Stimulated activated CD8-positive, alpha-beta memory T cell treated with anti-CD3 and anti-CD28 coated beads, Interleukin-2, amount 100 ng/mL, for 1 hour (primary cell): Measurements from ENCODE around the gene UQCC3.
"Not testable (repeated sequence)": the region's sequence is repeated elsewhere in the genome, so short reads cannot be mapped to it uniquely, and the experiment has no call there.

ENCODE experiments used
- DNase-seq, 2 donors: peaks; one replicate each; pipeline ENCODE4 v3.0.0-alpha.2; 2020; ENCODE audit warnings: low read depth in 2 of 2

Gene UQCC3

DNA sequence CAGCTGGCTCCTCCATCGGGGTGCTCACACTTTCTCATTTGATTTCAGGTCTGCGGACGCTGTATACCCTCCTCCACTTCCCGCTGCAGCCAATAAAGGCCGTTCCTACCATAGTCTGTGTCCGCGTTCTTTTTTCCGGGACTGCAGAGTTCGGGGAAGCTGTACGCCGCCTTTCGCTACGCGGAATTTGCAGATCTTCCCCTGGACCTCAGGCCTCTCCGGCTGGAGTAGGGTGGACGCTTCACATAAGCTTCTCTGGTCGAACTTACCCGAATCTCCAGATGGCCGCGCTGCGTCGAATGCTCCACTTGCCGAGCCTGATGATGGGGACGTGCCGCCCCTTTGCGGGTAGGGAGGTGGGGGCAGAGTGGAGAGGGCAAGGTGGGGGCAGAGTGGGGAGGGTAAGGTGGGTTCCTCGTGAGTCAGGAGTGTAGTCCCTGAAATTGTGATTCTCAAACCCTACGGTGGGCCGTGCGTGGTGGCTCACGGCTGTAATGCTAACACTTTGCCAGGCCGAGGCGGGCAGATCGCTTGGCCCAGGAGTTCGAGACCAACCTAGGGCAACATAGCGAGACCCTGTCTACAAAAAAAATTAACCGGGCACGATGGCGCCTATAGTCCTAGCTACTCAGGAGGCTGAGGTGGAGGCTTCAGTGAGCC, 5.7 kb upstream of the UQCC3 start:
- DNase-seq, result peak; percentile 32 to 40

DNA sequence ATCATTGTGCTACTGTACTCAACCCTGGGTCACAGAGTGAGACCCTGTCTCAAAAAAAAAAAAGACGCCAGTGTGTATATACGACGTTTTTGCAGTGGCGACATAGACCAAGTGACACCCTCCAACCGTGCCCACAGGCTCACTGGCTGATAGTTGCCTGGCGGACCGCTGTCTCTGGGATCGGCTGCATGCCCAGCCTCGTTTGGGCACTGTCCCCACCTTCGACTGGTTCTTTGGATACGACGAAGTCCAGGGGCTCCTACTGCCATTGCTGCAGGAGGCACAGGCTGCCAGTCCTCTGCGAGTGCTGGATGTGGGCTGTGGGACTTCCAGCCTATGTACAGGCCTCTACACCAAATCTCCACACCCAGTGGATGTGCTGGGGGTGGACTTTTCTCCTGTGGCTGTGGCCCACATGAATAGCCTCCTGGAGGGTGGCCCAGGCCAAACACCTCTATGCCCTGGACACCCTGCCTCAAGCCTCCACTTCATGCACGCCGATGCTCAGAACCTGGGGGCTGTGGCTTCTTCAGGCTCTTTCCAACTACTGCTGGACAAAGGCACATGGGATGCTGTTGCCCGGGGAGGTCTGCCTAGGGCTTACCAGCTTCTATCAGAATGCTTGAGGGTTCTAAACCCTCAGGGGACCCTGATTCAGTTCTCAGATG, 5.1 kb upstream of the UQCC3 start:
- DNase-seq, result no peak

DNA sequence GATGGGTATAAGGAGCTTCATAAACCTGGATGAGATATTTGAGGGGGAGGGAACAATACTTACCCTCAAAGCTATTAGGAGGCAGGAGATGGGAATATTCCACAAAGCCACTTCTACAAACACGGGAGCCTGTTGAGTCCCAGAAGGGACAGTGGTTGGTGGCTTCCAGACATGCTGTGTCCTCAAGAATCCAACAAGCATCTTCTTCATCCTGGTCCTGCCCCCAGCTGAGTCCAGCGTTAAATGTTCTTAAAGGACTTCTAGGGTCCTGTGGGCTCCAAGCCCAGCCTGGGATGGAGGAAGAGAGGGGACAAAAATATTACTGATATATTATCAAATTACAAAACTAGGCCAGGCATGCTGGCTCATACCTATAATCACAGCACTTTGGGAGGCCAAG, 4.0 kb upstream of the UQCC3 start:
- no peak for DNase-seq

DNA sequence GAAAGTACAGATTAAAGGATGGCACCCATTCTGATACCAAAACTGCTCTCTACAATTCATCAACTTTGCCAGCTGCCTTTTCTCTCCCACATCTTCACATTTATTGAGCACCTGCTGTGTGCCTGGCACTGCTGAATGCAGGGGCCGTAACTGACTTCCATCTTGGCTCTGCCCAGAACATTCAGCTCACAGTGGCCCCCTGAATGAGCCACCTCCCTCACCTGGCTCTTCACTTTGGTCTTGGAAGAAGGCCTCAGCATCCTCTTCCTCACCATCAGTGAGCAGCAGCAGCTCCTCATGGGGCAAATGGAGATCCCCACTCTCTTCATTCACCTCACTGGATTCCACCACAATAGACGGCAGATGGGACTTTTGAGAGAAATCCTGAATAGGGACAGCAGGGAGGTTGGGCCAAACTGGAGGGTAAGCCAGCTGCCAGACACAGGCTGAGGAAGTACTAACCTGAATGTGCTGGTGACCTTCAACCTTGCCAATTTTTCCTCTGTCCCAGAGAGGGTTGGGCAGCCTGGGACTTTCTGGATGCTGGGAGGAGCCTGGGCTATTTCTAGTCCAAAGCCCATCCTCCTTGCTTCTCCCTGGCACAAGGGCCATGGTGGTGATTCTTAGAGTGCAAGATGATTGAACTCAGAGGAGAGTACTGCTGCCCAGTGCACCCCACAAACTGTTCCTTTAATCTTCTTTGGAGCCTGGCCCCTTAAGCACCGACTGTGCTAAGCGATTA, 1.9 kb upstream of the UQCC3 start:
- DNase-seq, result no peak

DNA sequence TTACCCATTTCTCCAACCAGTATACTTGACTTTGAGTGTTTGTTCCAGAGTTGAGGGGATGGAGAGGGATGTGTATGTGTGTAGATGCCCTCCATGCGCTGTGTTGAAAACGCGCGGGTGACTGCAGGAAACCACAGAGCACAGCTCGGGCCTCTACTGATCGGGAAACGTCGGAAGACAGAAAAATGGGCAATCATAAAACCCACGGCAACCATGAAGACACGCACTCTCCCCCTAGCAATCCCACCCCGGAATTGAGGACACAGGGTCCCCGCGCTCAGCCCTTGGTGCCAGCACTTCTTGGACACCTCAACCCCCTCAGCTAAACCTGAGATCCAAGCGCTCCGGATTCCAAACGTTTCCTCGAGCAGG, 251 bp upstream of the UQCC3 start:
- no peak for DNase-seq

DNA sequence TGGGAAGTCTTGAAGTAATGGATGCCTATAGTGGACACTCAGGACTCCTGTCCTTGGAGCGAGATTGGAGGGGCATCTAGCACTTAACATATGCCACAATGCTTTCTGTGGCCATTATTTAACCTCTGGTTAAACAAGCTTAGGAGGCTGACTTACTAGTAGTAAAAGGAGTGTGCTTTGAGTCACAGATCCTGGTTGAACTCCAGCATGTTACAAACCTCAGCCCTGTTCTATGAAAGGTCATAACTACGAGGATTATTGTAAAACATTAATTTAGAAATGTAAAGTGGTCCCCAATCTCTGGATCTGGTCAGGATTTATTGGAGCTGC, 1.7 kb downstream of the UQCC3 start:
- DNase-seq, result no peak

DNA sequence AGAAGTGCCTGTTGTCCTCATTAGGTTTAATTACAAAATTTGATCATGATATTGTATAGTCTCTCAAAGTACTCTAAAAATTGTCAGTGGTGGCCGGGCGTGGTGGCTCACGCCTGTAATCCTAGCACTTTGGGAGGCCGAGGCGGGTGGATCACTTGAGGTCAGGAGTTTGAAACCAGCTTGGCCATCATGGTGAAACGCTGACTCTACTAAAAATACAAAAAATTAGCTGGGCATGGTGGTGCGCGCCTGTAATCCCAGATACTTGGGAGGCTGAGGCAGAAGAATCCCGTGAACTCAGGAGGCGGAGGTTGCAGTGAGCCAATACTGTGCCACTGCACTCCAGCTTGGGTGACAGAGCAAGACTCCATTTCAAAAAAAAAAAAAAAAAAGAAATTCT, 3.9 kb downstream of the UQCC3 start:
- not testable (repeated sequence) for DNase-seq

DNA sequence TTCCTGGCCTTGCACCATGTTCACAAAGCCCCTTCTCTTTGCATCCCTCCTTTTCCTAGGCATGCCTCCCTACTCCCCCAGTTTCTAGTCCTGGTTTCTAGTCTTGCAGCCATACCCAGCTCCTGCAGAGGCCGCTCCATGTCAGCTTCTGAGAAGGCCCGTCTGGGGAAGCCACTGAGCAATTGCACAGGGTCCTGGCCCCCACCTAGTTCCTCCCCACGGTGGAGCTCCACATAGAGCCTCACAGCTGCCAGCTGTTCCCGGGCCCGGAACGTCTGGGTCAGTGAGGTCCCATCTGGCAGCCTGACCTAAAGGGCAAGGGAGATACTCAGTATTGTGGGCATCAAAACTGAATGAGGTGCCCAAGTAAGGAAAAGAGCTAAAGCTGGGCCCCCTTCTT, 5.2 kb downstream of the UQCC3 start:
- no peak for DNase-seq

DNA sequence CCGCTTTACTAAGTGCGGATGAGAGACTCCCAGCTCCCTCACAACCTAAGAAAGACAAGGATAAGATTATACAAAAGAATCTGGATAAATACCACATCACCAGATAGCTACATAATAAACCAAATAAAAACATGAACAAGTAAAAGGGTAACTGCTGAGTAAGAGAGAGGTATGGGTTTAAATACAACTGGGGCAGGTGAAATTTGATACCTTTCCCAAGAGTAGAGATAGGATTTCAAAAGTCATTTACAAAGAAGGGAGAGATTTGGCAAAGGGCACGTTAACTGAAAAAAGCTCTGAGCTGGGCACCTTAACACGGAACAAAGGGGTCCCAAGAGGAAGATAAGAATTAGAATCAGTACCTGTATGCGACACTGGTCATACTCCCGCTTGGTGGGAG, 5.7 kb downstream of the UQCC3 start:
- no peak for DNase-seq

DNA sequence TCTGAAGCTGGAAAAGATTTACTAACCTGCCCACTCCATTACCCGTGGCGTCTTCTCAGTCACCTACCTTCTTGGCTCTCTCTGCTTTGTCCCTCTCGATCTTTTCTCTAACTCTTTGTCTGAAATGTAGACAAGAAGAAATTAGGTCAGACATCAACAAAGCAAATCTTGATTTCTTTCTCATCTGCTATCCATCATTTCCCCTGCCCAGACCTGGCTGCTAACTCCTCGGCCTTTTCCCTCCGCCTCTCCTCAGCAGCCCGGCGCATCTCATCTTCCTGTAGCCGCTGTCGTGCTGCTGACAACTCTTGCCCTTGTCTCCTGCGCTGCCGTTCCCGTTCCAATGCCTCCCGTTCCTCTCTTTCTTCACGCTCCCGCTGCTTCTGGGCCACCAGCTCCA, 6.2 kb downstream of the UQCC3 start:
- no peak for DNase-seq

DNA sequence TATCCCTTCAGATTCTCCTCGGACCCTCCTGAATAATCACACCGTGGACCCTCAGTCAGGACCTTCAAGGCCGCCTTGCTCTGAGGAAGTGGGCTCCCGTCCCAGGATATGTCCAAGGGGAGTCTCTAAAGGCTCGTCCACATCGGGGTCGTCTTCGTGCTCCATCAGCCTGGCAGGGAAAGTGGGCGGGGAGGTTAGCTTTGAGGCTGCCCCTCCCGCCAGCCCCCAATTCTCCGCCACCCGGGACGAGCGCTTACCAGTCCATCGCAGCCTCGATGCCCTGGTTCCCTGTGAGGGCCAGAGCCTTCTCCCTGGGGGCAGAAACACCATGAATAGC, 6.9 kb downstream of the UQCC3 start:
- DNase-seq, result no peak

DNA sequence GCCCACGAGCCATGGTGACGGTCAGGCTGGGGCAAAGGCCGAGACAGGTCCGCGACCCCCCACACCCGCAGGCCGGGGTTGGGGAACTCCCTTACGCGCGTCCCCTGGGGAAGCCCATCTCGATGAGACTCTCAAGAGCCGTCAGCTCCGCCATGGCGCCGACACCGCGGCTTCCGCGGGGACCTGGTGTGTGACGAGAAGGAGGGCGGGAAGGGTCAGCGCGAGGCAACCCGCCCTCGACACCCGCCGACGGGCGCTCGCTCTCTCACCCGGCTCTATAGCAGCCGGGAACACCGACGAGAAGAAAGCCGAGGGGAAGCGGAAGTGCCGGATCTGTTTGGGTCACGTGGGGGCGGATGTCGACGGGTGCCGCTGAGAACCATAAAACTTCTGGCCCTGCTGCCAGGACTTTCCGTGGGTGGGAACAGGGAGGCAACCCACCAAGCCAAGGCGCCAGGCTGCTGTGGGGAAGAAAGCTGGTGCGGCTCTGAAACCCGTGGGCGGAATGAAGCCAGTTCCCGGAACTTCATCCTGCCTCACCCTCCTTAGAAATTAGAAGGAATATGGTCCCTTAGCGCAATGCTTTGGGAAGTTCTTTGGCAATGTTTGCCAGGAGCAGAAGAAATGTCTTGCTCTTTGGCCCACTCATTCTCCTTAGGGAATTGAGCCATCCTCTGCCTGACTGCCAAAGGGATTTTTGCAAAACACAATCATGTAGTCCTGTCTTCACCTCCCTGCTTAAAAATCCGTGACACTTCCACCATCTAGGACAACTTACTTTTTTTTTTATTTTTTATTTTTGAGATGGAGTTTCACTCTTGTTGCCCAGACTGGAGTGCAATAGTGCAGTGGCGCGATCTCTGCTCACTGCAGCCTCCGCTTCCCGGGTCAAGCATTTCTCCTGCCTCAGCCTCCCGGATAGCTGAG, 7.6 kb downstream of the UQCC3 start, which contains the start of gene UBXN1:
UBXN1 (minus strand) TSS at position 304 of the 927 bp plus-strand sequence; CDS start at position 154, 150 bp downstream.
- peak; percentile 62 to 66 for DNase-seq

DNA sequence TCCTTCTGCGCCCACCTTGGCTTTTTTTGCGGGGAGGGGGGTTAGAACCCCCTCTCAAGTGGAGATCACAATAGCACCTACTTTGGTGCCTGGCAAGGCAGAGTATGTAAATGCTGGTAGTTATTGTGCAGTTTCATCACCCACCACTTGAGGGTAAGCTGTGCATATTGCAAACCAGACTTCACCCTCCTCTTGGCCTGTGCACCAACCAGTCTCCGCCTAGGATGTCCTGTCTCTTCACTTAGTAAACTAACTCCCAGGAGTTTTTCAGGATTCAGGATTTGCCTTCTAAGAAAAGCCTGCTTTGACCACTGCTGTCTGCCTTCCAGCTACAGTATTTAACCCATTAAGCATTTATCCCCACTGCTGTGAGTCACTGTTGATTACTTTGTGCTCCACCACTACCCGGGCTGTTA, 9.4 kb downstream of the UQCC3 start:
- DNase-seq, result no peak

DNA sequence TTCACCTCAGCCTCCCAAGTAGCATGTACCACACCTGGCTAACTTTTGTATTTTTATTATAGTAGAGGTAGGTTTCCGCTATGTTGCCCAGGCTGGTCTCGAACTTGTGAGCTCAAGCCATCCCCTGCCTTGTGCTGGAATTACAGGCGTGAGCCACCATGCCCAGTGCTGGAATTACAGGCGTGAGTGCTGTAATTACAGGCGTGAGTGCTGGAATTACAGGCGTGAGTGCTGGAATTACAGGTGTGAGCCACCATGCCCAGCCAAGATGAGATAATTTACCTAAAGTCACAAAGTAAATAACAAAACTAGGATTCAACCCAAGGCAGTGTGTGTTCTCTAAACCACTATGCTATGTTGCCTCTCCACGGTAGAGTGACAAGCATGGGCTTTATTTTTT, 11.0 kb downstream of the UQCC3 start:
- no peak for DNase-seq

DNA sequence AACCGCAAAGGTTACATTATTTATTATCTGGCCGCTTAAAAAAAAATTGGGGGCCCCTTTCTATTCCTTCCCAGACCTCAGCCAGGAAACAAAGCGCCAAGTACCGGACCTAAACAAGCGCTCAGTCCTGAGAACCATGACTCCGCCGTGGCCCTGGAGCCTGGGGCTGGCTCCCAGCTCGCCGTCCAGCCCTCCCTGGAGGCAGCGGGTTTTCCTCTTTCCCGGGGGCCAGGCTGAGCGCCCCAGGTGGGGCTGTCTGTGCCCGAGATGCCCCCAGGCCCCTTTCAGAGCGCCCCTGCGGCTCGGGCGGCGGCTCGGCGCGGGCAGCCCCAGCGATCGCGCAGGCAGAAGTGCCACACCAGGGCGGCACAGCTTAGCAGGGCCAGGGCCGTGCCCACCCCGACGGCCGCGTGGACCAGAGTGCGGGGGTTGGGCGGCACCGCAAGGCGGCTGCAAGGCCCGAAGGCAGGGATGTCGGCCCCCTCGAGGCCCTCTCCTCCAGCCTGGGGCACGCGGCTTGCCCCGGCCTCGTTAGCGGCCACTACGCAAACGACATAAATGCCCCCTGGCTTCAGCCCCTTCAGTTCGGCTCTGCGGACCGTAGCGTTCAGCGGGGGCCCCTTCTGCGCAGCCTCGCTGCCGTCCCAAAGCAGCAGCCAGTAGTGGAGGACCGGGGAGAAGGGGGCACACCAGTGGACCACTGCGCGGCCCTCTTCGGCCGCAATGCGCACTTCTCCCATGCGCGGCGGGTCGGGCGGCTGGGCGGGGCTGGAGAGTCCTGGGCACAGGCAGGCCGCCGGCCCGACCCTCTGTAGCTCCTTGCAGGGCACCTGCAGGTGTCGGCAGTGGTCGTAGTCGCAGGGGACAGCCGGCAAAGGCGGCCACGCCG, 16.3 kb downstream of the UQCC3 start:
- no peak for DNase-seq

DNA sequence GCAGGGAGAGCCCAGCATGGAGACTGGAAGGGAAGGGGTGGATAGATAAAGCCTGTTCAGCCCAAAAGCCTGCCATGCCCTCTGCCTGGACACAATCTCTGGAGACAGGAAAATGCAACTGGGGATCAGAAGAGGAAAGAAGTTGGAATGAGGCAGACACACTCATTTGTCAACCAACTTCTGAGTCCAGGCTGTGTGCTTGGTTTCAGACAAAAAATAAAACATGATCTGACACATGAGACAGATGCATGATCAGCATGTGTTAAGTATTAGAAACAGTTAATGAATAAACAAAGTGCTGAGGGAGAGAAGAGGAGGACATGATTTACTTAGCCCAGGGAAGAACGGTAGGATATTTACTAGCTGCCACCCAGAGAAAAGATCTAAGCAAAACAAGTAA, 17.0 kb downstream of the UQCC3 start:
- no peak for DNase-seq

DNA sequence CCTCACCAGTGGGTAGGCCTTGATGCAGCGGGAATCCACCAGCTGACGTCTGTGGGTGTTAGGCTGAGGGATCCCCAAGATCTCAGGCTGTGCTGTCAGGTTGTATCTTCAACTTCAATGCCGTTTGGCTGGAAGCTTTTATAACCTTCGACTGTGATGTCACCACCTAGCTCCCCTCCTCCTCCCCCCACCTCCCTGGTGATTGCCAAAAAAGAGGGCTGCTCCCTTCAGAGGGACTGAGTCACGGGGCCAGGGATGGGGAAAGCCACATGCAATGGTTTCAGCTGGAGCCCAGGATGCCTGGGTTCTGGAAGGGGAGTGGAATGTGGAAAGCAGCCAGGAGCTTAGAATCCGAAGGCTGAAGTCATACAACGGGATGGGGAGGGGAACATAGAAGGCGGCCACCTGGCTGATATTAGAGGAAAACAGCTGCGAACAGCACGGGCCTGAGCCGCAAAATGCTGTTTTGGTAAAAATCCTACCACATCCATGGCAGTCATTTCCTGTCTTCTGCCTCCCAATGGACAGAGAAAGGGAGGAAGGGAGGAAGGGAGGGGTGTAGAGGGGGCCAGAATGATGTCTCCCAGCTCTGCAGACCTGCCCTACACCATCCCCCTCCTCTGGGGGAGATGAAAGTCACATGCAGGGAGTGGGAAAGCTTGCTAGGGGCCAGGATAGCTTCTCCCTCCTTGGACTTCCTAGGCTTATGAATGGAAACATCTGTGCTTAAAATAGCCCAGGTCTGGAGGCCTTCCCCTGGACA, 18.1 kb downstream of the UQCC3 start, which contains the start of gene LRRN4CL:
LRRN4CL (minus strand) TSS at position 110 of the 763 bp plus-strand sequence. CDS start 1,022 bp downstream, outside the sequence.
- DNase-seq, result no peak

DNA sequence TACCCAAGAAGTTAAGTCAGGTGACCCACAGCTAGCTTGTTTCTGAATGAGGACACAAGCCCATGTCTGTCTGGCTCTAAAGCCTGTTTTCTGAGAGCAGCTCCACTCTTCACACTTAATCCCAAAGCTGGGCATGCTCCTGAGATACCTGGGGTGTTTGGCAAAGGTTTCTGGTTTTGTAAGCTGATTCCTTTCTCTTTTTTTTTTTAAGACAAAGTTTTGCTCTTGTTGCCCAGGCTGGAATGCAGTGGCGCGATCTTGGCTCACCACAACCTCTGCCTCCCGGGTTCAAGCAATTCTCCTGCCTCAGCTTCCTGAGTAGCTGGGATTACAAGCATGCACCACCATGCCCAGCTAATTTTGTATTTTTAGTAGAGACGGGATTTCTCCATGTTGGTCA, 22.2 kb downstream of the UQCC3 start:
- not testable (repeated sequence) for DNase-seq

DNA sequence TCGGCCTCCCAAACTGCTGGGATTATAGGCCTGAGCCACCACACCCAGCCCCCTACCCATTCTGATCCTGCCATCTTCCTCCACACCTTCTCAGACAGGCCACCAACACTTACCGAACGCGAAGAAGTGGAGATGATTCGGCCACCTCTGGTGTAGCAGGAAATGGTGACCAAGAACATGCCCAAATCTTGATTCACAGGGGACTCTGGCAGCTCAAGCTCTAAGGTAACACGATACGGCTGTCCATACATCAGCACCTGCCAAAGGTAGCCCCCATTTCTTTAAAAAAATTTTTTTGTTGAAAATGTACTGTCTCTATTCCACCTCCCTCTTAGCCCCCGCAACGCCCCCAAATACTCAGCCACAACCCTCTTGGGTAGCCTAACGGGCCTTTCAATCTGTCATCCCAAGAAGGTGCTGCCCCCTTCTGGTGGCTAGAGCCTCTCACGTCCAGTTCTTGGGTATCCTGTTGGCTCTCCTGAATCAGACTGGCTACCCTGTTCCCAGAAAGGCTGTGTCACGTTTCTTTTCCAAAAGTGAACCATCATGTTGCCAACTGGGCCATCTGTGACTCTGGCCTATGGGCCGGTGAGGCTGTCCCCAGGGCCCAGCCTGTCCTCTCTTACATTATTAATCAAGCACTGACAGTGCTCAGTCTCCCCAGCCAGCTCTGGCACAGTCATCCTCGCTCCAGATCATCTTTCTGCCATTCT, 23.1 kb downstream of the UQCC3 start:
- DNase-seq, result peak; percentile 60 to 64

DNA sequence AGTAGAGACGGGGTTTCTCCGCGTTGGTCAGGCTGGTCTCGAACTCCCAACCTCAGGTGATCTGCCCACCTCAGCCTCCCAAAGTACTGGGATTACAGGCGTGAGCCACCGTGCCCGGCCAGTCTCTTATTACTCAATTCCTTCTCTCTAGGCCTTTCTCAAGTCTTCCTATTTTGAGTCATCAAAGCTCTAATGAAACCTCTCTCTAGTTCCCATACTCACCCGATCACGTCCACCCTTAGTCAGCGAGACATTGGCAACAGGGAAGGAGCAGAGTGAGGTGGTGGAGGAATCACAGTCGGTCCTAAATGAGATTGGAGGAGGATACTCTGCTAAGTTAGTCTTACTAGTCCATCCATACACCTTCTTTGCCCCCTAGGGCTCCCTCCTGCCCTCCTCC, 30.8 kb downstream of the UQCC3 start:
- DNase-seq, result no peak
